Measurements from ENCODE around the gene GNAT2.

The GNAT2 gene

DNA sequence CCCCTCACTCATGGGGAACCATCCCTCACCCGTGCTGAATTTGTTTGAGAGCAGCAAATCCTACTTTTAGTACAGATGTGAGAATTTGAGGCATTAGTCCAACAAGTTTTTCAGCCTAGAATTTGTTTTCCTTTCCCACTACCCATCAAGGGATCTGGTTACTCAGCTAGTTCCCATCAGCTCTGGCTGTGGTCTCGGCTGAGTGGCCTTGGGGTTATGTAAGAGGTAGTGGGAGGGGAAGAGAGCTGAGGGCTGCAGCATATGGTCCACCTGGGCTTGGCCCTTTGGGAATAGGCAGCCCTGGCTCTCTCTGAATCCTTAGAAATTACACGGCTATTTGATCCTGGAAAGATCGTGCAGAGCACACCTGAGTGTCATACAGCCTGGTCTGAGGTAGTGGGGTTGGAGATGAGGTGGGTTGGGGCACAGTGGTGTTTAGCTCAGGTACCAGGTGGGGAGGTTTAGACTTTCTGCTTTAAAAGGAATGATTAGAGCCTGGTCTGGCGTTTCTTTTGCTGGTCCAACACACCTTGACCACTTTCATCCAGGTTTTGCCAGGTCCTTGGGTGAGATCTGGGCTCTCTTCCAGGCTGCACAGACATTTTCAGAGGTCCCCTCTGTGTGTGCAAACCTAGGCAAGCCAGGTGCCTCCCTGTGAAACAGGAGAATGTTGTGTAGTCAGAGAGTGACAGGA, 40.7 kb upstream of the GNAT2 start:
- DNase-seq (ENCODE audit: extremely low read depth, low read depth): no peak
- H3K4me3 ChIP-seq (replicated peaks; ENCODE audit: low read depth, low read length): no peak overlapping the region
- no peak for TF ChIP-seq CTCF (IDR thresholded peaks at IDR 0.05; ENCODE audit: low read depth, low read length, missing control alignments)

DNA sequence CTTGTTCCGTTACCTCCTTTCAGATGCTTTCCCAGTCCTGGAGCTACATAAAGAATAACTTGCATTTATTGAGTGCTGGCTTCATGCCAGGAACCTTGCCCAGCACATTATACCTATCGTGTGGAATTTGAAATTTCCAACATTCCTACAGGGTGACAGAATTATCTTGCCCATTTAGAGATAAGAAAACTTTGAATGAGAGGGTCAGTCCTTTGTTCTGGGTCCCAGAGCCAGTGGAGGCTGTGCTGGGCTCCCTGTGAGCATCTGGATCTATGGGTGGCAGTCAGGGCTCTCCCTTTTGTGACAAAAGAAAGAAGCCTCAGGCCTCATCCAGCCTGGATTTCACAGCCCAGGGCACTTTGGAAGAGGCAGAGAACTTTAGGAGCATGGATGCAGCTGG, 39.7 kb upstream of the GNAT2 start:
- no peak for TF ChIP-seq CTCF (IDR thresholded peaks at IDR 0.05; ENCODE audit: low read depth, low read length, missing control alignments)
- H3K4me3 ChIP-seq (replicated peaks; ENCODE audit: low read depth, low read length): no peak overlapping the region
- DNase-seq (ENCODE audit: extremely low read depth, low read depth): no peak

- no peak overlapping the region for H3K4me3 ChIP-seq (replicated peaks; ENCODE audit: low read depth, low read length)
- no peak for TF ChIP-seq CTCF (IDR thresholded peaks at IDR 0.05; ENCODE audit: low read depth, low read length, missing control alignments)
Observed at GRCh38 chr1:109658533-109659042, 39.2 kb upstream of the GNAT2 start.

GRCh38 chr1:109657970-109658369, 38.6 kb upstream of the GNAT2 start:
- no peak overlapping the region for H3K4me3 ChIP-seq (replicated peaks; ENCODE audit: low read depth, low read length)
- TF ChIP-seq CTCF (IDR thresholded peaks at IDR 0.05; ENCODE audit: low read depth, low read length, missing control alignments): no peak
- no peak for DNase-seq (ENCODE audit: extremely low read depth, low read depth)

More at GRCh38 chr1:109658533-109659042, 39.2 kb upstream of the GNAT2 start:
- DNase-seq (ENCODE audit: extremely low read depth, low read depth): no peak

- no peak for TF ChIP-seq CTCF (IDR thresholded peaks at IDR 0.05; ENCODE audit: low read depth, low read length, missing control alignments)
- DNase-seq (ENCODE audit: extremely low read depth, low read depth): no peak
- H3K4me3 ChIP-seq (replicated peaks; ENCODE audit: low read depth, low read length): no peak overlapping the region
Observed at GRCh38 chr1:109657395-109657794, 38.0 kb upstream of the GNAT2 start.

- no peak for DNase-seq (ENCODE audit: extremely low read depth, low read depth)
- TF ChIP-seq CTCF (IDR thresholded peaks at IDR 0.05; ENCODE audit: low read depth, low read length, missing control alignments): peak; percentile 19
- peak within 1 kb of the TSS; percentile 61 for H3K4me3 ChIP-seq (replicated peaks; ENCODE audit: low read depth, low read length)
Observed at GRCh38 chr1:109655615-109656519, 36.5 kb upstream of the GNAT2 start, which contains the start of gene GSTM4. Gene GSTM4, plus strand, starts transcription at chr1:109656099. Its CDS starts 291 bp downstream, at chr1:109656390.

Measured in HFF-Myc (cell line).